ENCODE data around the gene DNPH1.

DNA sequence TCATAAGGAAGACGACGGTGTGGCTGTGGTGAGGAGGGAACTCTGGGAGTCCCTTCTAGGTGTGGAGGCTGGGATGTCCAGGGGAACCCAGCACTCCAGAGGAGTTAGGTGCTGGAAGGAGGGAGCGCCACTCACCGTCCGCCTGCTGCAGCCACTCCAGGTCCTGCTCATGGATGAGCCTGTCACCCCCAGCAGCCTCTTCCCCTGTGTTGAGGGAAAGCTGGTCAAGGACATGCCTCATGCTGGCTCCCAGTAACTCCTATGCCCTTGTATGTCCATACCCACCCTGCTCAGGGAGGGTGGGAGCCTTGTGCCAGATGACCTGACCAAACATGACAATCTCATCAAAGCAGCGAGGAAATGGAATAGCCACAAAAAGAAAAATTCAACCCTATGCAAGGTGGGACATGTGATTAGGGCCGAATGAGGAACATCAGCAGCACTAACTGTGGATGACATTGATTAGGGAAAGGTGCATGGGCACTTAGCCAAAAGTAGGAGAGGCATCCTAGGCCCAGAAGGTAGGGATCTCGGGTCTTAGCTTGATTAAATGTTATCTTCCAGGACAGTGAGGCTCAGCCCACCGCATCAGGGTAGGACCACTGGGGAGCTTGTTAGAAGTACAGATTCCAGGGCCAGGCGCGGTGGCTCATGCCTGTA, 3.0 kb downstream of the DNPH1 start:
- TF ChIP-seq POLR2A (IDR thresholded peaks at IDR 0.05) (no peak), POLR2AphosphoS5 (IDR thresholded peaks at IDR 0.05) (no peak)
- TF ChIP-seq, protein P1, sequence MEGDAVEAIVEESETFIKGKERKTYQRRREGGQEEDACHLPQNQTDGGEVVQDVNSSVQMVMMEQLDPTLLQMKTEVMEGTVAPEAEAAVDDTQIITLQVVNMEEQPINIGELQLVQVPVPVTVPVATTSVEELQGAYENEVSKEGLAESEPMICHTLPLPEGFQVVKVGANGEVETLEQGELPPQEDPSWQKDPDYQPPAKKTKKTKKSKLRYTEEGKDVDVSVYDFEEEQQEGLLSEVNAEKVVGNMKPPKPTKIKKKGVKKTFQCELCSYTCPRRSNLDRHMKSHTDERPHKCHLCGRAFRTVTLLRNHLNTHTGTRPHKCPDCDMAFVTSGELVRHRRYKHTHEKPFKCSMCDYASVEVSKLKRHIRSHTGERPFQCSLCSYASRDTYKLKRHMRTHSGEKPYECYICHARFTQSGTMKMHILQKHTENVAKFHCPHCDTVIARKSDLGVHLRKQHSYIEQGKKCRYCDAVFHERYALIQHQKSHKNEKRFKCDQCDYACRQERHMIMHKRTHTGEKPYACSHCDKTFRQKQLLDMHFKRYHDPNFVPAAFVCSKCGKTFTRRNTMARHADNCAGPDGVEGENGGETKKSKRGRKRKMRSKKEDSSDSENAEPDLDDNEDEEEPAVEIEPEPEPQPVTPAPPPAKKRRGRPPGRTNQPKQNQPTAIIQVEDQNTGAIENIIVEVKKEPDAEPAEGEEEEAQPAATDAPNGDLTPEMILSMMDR (IDR thresholded peaks at IDR 0.05): no peak

Data from upper lobe of left lung (tissue), 4 donors.